CD14-positive monocyte (primary cell): ENCODE data around the gene ASB6. TPM values are rescaled to one million over a fixed set of nuclear protein-coding genes. Genes with fewer than 3 reads are reported as not detected.

Experiments
- DNase-seq, 3 donors: peaks; one replicate each; pipeline ENCODE4 v3.0.0-alpha.2; 2011 to 2022
- H2AFZ ChIP-seq: 2 replicates; pipeline ENCODE4 v1.6.0; 2012; ENCODE audit warnings: mild to moderate bottlenecking, low read depth, low read length, inconsistent platforms; ENCODE audit not compliant: insufficient read depth, poor library complexity, severe bottlenecking
- H3K27ac ChIP-seq, 2 donors: 1 replicate in 1 of 2; 2 replicates in 1 of 2; pipeline ENCODE4 v1.5.1; 2012 to 2013; ENCODE audit warnings: low read length in 2 of 2, control low read depth in 1 of 2, inconsistent platforms in 1 of 2, low read depth in 1 of 2, mild to moderate bottlenecking in 1 of 2
- H3K27me3 ChIP-seq, 2 donors: one replicate each; pipeline versions ENCODE4 v1.6.0 to v1.6.1; 2011 to 2013; ENCODE audit warnings: low read length in 2 of 2; ENCODE audit not compliant: control insufficient read depth in 2 of 2, insufficient read depth in 2 of 2
- H3K36me3 ChIP-seq, 2 donors: replicated peaks in 1 of 2; 1 replicate in 1 of 2; 2 replicates in 1 of 2; pipeline versions ENCODE4 v1.5.1 to v1.6.1; 2012 to 2013; ENCODE audit warnings: low read length in 2 of 2, control low read depth in 1 of 2, inconsistent platforms in 1 of 2, mild to moderate bottlenecking in 1 of 2; ENCODE audit not compliant: insufficient read depth in 2 of 2, control insufficient read depth in 1 of 2
- H3K4me1 ChIP-seq, 2 donors: 1 replicate in 1 of 2; 2 replicates in 1 of 2; pipeline versions ENCODE4 v1.5.1 to v1.6.1; 2012 to 2013; ENCODE audit warnings: low read length in 2 of 2, control low read depth in 1 of 2, inconsistent platforms in 1 of 2, mild to moderate bottlenecking in 1 of 2, moderate library complexity in 1 of 2; ENCODE audit not compliant: insufficient read depth in 2 of 2, control insufficient read depth in 1 of 2
- H3K4me2 ChIP-seq: replicated peaks from 2 replicates; pipeline ENCODE3; 2012; ENCODE audit warnings: low read length, moderate library complexity, mild to moderate bottlenecking; ENCODE audit not compliant: poor library complexity, severe bottlenecking; ENCODE audit errors: extremely low read depth
- H3K4me3 ChIP-seq, 3 experiments: fragments of 200-600 bp in 1 of 3; sonication (generic) in 1 of 3; replicated peaks in 1 of 3; 1 replicate in 2 of 3; 2 replicates in 1 of 3; pipeline ENCODE4 v1.5.1; 2011 to 2013; ENCODE audit warnings: low read length in 3 of 3, mild to moderate bottlenecking in 3 of 3, control low read depth in 2 of 3, low read depth in 2 of 3, inconsistent platforms in 1 of 3, moderate library complexity in 1 of 3
- H3K79me2 ChIP-seq: 2 replicates; pipeline ENCODE4 v1.6.0; 2012; ENCODE audit warnings: mild to moderate bottlenecking, control low read depth, inconsistent platforms, low read length, moderate library complexity; ENCODE audit not compliant: insufficient read depth
- H3K9ac ChIP-seq: 2 replicates; pipeline ENCODE4 v1.6.0; 2017; ENCODE audit warnings: low read length, mild to moderate bottlenecking; ENCODE audit not compliant: insufficient read depth, poor library complexity, severe bottlenecking
- H3K9me3 ChIP-seq, 2 donors: replicated peaks in 1 of 2; 1 replicate in 1 of 2; 2 replicates in 1 of 2; pipeline versions ENCODE4 v1.5.1 to v1.6.1; 2012 to 2013; ENCODE audit warnings: low read length in 2 of 2, control low read depth in 1 of 2; ENCODE audit not compliant: control insufficient read depth in 1 of 2, insufficient read depth in 1 of 2
- H4K20me1 ChIP-seq: 2 replicates; pipeline ENCODE4 v1.6.0; 2012; ENCODE audit warnings: mild to moderate bottlenecking, low read length, control low read depth, moderate library complexity; ENCODE audit not compliant: insufficient read depth
- H3K27ac Mint-ChIP-seq, 7 donors: one replicate each; pipeline ENCODE4 v1.8.0; 2020; ENCODE audit warnings: mild to moderate bottlenecking in 7 of 7, mixed read lengths in 7 of 7, moderate library complexity in 6 of 7, inconsistent platforms in 2 of 7
- H3K27me3 Mint-ChIP-seq, 3 donors: one replicate each; pipeline ENCODE4 v1.8.0; 2021 to 2022; ENCODE audit warnings: low read depth in 3 of 3, mild to moderate bottlenecking in 3 of 3, mixed read lengths in 3 of 3, moderate library complexity in 3 of 3, inconsistent platforms in 1 of 3
- H3K36me3 Mint-ChIP-seq, 2 donors: one replicate each; pipeline ENCODE4 v1.8.0; 2020; ENCODE audit warnings: mixed read lengths in 2 of 2, inconsistent platforms in 1 of 2, mild to moderate bottlenecking in 1 of 2
- H3K4me1 Mint-ChIP-seq: one replicate; pipeline ENCODE4 v1.8.0; 2020; ENCODE audit warnings: mild to moderate bottlenecking, mixed read lengths
- H3K4me3 Mint-ChIP-seq, 2 donors: one replicate each; pipeline ENCODE4 v1.8.0; 2020; ENCODE audit warnings: mild to moderate bottlenecking in 2 of 2, mixed read lengths in 2 of 2, moderate library complexity in 1 of 2
- H3K9me3 Mint-ChIP-seq, 7 donors: one replicate each; pipeline ENCODE4 v1.8.0; 2020 to 2022; ENCODE audit warnings: mixed read lengths in 7 of 7, mild to moderate bottlenecking in 6 of 7, moderate library complexity in 6 of 7, inconsistent platforms in 2 of 7
- CTCF ChIP-seq: fragments of 200-600 bp; IDR thresholded peaks from one replicate; pipeline ENCODE4 v1.8.0; 2022; ENCODE audit warnings: antibody characterized with exemption, mild to moderate bottlenecking
- WGBS: methylation state at CpG from one replicate; pipeline ENCODE4 v1.1.5; 2013; ENCODE audit warnings: missing lambda C conversion rate; ENCODE audit not compliant: insufficient coverage; 5-methylcytosine and 5-hydroxymethylcytosine counted together
- intact Hi-C, 2 donors: fragments of 100-400 bp; cut with micrococcal nuclease; formaldehyde crosslinking; loops; one replicate each; pipeline versions ENCODE4 v1.15.0 to v1.15.1; 2023
- polyA plus RNA-seq, 3 donors: library from polyadenylated mRNA; depleted of rRNA in 1 of 3; unstranded in 2 of 3; stranded (reverse) in 1 of 3; fragments of 300-500 nt in 2 of 3; fragments of >200 nt in 1 of 3; fragmentation: Illumina TruSeq in 2 of 3; gene quantifications; 1 replicate in 2 of 3; 2 replicates in 1 of 3; pipeline ENCODE4 v1.2.3, GENCODE V29; 2012 to 2021

ASB6 gene
- polyA plus RNA-seq, 3 donors, result 8.1 to 21.1 (median 10.1) TPM

DNA sequence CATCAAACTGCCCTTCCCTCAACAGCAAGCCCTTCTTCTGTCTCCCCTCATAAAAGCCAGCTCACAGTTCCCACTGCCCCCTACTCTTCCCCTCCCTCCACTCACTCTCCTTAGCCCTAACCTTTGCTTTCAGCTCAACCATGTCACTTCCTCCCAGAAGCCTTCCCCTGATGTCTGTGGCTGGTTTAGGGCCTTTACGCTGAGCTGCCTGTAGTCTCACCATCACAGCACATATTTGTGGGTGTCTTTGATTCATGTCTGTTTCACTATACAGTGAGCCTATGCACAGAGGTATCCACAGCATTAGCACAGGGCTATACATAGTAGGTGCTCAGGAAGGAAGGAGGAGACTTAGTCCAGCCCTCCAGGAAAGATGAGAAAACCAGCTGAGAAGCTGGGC is 55.7 kb downstream of the ASB6 start:
- Histone ChIP-seq H3K36me3 (no peaks in the 10 kb centered on the region), H2AFZ (no peak overlapping the region), H3K9ac (no peak overlapping the region), H3K27ac (no peak overlapping the region), H4K20me1 (no peaks in the 10 kb centered on the region), H3K4me2 (no peak overlapping the region), H3K27me3 (no peaks in the 10 kb centered on the region), H3K4me3 (no peak overlapping the region), H3K9me3 (no peaks in the 10 kb centered on the region), H3K4me1 (peaks cover 16 to 17% of the 10 kb centered on the region in 2 donors), H3K79me2 (no peaks in the 10 kb centered on the region)
- WGBS, result no CpG with 5 or more reads among the region's 1 CpG
- Mint-ChIP-seq H3K4me1 (peaks cover 17% of the 10 kb centered on the region), H3K27me3 (peaks cover 3 to 5% (median 4%) of the 10 kb centered on the region in 3 donors), H3K9me3 (peaks cover 0 to 2% (median 0%) of the 10 kb centered on the region in 7 donors), H3K36me3 (no peaks in the 10 kb centered on the region), H3K27ac (no peak overlapping the region), H3K4me3 (no peak overlapping the region)
- no peak for TF ChIP-seq CTCF
- intact Hi-C loops, result no loop called here
- no peak for DNase-seq

DNA sequence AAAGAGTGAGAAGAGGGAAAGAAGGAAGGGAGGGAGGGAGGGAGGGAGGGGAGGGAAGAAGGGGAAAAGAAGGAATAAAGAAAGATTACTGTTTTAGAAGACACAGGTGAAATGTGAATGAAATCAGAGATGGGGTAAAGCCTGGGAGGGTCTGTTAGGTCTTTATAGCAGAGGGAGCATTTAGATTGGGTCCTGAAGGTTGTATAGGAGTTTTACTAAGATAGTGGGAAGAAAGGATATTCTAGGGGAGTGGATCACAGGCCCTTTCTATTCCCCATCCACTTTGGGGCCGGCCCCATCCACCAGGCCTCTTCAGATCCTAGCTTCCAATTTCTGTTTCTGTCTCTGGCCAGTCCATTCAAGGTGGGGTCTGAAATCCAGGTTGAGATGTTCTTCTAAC is 56.6 kb downstream of the ASB6 start:
- H2AFZ ChIP-seq, result no peak overlapping the region
- no CpG with 5 or more reads among the region's 1 CpG for whole genome bisulfite sequencing
- H3K9me3 Mint-ChIP-seq, result peaks cover 0 to 2% (median 0%) of the 10 kb centered on the region in 7 donors

More for the DNA sequence above, 56.6 kb downstream of the ASB6 start:
- peaks cover 3 to 4% (median 3%) of the 10 kb centered on the region in 3 donors for H3K27me3 Mint-ChIP-seq
- no peak for DNase-seq
- H3K4me3 ChIP-seq, result no peak overlapping the region
- H3K4me1 ChIP-seq, result peaks cover 17 to 19% of the 10 kb centered on the region in 2 donors
- no peaks in the 10 kb centered on the region for H3K27me3 ChIP-seq
- H3K4me2 ChIP-seq, result no peak overlapping the region
- peak overlapping the region in 1 of 7 donors; percentile 82 for H3K27ac Mint-ChIP-seq
- H3K27ac ChIP-seq, result no peak overlapping the region
- H3K4me3 Mint-ChIP-seq, result no peak overlapping the region
- H3K36me3 ChIP-seq, result no peaks in the 10 kb centered on the region
- no peak for TF ChIP-seq CTCF
- H3K36me3 Mint-ChIP-seq, result no peaks in the 10 kb centered on the region
- H3K4me1 Mint-ChIP-seq, result peaks cover 21% of the 10 kb centered on the region
- no peaks in the 10 kb centered on the region for H4K20me1 ChIP-seq
- no peak overlapping the region for H3K9ac ChIP-seq
- no peaks in the 10 kb centered on the region for H3K9me3 ChIP-seq
- H3K79me2 ChIP-seq, result no peaks in the 10 kb centered on the region
- intact Hi-C loops, result no loop called here

Other genes with a start within 250 kb of the ASB6 start
- not detected for gene C9orf50, start 21.1 kb downstream of the ASB6 start, polyA plus RNA-seq
- gene NTMT1, start 16.0 kb downstream of the ASB6 start, polyA plus RNA-seq, result 10 to 100 TPM; 16.0 to 43.9 (median 28.2) TPM
- gene PRRX2, start 23.5 kb upstream of the ASB6 start, polyA plus RNA-seq, result not detected
- 1 to 10 TPM in 1 of 3 donors, under 1 TPM in 2; 0.29 to 1.8 (median 0.84) TPM for gene PTGES, start 110.9 kb upstream of the ASB6 start, polyA plus RNA-seq
- 10 to 100 TPM; 15.8 to 22.5 (median 18.0) TPM for gene TOR1B, start 161.0 kb upstream of the ASB6 start, polyA plus RNA-seq
- 10 to 100 TPM; 41.2 to 95.3 (median 89.6) TPM for gene TOR1A, start 182.0 kb upstream of the ASB6 start, polyA plus RNA-seq
- 10 to 100 TPM; 53.3 to 82.4 (median 65.5) TPM for gene C9orf78, start 193.1 kb upstream of the ASB6 start, polyA plus RNA-seq
- 10 to 100 TPM in 1 of 3 donors, 1 to 10 TPM in 2; 2.7 to 30.0 (median 5.2) TPM for gene USP20, start 193.3 kb upstream of the ASB6 start, polyA plus RNA-seq